Stimulated activated CD4-positive, alpha-beta T cell treated with anti-CD3 and anti-CD28 coated beads, TNF-alpha, amount 100 ng/mL, for 4 hours (primary cell): Measurements from ENCODE around the gene MVB12A.

Experiments used
- DNase-seq, 3 experiments: peaks; one replicate each; pipeline ENCODE4 v3.0.0-alpha.2; 2020; ENCODE audit warnings: low read depth in 3 of 3

The MVB12A gene

DNA sequence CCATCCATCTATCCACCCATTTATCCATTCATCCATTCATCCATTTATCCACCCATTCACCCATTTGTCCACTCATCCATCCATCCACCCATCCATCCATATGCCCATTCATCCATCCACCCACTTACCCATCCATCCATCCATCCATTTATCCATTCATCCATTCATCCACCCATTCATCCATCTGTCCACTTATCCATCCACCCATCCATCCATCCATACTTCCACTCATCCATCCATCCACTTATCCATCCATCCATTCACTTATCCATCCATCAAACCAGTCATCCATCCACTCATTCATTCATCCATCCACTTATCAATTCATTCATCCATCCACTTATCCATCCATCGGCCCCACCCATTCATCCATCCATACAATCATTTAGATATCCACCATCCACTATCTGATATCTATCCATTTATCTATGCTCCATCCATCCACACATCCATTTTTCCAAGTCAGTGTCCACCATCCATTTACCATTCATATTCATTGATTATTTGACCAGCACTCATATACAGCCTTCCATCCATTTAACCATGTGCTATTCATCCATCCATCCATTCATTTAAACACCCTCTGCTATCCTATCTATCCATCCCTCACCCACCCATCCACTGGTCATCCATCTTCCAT is 25.8 kb downstream of the MVB12A start:
- no peak for DNase-seq

GRCh38 chr19:17447704-17448130 is 27.9 kb downstream of the MVB12A start:
- DNase-seq = no peak

DNA sequence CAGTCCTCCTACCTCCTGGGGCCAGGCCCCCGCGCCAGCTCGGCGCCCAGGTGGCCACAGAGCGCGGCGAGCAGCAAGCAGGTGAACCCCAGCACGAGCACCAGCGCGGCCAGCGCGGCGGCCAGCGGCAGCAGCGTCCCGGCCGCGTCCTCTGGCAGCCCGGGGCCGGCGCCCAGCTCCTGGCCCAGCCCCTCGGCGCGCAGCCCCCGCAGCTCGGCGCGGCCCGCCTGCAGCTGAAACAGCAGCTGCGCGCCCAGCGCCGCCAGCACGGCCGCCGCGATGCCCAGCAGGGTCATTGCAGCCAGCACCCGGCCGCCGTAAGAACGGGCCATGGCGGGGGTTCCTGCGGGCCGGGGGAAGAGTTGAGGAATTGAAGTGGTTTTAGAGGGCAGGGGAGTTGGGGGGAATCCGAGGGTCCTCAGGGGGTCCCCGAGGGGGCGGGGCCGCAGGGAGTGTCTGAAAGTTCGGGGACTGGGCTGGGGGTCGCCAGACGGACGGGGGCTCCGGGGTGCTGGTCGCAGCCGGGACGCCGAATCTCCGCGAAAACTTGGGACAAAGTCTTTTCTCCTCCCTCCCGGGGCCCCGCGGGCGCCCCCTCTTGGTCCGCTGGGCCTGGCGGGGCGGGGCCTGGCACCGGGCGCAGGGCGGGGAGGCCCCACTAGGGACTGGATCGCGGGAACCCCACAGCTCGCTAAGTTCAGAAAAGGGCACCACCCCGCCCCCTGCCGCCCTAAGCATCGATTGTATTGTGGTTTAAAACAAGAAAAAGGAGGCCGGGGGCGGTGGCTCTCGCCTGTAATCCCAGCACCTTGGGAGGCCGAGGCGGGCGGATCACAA is 28.5 kb downstream of the MVB12A start, which contains the start of gene TMEM221:
Gene TMEM221 (minus strand): TSS at position 538 of the 837 bp plus-strand sequence. CDS start 206 bp downstream, at position 332.
- peak in 2 of 3 experiments; percentile 32 for DNase-seq

DNA sequence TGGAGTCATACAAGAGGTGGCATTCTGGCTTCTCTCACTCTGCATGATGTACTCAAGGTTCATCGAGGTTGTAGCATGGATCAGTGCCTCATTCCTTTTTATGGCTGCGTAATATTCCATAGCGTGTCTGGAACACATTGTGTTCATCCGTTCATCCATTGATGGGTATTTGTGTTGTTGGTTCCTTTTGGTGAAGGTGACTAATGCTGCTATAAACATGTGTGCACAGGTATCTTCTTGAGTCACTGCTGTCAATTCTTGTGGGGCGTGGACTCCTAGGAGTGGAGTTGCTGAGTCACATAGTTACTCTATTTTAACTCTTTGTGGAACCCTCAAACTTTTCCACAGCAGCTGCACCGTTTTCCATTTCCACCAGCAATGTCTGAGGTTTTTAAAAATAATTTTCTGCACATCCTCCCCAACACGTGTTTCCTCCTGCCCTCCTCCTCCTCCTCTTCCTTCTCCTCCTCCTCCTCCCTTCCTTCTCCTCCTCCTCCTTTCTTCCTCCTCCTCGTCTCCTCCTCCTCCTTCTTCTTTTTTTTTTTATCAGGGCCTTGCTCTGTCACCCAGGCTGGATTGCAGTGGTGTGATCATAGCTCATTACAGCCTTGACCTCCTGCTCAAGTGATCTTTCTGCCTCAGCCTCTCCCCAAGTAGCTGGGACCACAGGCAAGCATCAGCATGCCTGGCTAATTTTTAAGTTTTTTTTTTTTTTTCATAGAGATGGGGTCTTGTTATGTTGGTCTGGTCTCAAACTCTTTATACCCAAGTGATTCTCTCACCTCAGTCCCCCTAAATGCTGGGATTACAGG is 30.6 kb downstream of the MVB12A start:
- DNase-seq = peak in 2 of 3 experiments; percentile 25 to 26

GRCh38 chr19:17451820-17452219 is 32.0 kb downstream of the MVB12A start:
- DNase-seq = no peak

DNA sequence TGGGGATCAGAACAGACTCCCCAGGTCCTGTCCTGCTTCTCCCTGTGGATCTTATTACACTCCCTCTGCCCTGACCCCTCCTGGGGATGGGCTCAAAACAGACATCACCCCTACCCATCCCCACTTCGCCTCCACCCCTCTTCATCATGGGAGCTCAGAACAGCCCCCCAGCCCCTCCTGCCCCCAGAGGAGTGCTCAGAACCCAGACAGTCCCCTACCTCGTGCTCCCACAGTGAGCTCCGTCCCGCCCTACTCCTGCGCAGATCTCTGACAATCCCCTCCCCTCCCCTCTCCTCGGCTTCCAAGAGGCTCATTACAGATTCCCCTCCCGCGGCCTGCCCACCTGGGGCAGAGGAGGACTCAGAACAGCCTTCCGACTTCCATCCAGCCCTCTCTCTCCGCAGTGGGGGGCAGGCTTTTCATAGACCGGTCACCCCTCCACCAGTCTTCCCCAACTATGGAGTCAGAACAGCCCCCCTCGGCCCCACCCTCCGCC is 34.8 kb downstream of the MVB12A start:
- no peak for DNase-seq

GRCh38 chr19:17455308-17456123 is 35.7 kb downstream of the MVB12A start:
- no peak for DNase-seq

DNA sequence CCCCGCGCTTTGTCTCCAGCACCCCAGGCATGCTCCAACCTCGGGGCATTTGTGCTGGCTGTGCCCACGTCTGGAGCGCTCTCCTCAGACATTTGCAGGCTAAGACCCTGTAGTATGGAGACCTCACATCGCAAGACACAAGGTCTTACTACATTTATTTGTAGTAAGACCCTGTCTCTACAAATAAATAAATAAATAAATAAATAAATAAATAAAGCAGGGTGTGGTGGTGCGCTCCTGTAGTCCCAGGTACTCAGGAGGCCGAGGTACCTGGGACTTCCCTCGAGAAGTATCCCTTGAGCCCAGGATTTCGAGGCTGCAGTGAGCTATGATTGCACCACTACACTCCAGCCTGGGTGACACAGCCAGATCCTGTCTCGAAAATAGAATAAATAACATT is 36.3 kb downstream of the MVB12A start:
- no peak for DNase-seq

GRCh38 chr19:17457616-17458015 is 37.8 kb downstream of the MVB12A start:
- DNase-seq = no peak

DNA sequence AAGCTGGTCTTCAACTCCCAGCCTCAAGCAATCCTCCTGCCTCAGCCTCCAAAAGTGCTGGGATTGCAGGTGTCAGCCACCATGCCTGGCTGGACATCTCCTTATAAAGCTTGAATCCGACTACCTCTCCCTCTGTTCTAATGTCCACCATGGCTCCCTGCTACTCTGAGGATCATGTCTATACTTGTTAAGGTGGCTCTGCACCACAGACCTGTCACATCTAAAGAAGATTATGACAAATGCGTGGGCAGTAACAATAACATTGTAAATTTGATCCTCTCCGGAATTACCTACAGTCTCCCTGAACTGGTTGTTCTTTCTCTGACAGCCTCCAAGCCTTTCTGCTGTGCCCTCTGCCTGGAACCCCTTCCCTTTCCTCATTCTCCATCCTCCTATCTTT is 39.1 kb downstream of the MVB12A start:
- DNase-seq = no peak

DNA sequence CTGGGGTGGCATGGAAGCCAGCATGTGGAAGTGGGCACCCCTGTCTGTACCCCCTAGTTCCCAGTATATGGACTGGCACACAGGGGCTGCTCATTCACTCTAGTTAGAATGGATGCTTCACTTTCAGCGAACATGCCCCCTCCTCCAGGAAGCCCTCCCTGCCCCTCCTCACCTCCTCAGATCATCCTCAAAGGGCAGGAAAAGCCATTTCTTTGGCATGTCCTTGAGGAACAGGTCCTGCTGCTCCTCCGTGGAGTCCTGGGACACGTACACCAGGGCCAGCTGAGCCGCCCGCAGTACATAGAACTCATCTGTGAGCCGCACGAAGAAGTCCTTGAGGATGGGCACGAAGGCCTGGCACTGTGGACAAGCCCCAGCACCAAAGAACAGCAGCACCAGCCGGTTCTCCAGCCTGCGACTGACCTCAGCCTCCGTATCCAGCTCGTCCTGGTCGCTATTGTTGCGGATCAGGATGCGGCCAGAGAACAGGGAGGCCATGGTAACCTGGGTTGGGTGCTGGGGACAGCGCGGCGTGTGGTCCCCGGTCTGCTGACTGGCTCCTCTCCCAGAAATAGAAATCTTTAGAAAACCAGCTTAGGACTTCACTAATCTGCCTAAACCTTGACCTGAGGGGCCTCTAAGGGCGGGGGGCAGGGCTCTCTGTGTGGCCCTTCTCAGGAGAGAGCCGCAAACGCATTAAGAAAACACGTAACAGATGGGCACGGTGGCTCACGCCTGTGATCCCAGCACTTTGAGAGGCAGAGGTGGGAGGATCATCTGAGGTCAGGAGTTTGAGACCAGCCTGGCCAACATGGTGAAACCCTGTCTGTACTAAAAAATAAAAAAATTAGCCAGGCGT is 40.8 kb downstream of the MVB12A start, which contains the start of gene NXNL1:
Gene NXNL1 (minus strand): TSS at position 555 of the 859 bp plus-strand sequence. CDS start 57 bp downstream, at position 498.
- no peak for DNase-seq

- DNase-seq = no peak
These were observed 46.6 kb downstream of the MVB12A start for GRCh38 chr19:17466487-17466850.

- no peak for DNase-seq
These were observed 47.8 kb downstream of the MVB12A start for GRCh38 chr19:17467471-17468301.

DNA sequence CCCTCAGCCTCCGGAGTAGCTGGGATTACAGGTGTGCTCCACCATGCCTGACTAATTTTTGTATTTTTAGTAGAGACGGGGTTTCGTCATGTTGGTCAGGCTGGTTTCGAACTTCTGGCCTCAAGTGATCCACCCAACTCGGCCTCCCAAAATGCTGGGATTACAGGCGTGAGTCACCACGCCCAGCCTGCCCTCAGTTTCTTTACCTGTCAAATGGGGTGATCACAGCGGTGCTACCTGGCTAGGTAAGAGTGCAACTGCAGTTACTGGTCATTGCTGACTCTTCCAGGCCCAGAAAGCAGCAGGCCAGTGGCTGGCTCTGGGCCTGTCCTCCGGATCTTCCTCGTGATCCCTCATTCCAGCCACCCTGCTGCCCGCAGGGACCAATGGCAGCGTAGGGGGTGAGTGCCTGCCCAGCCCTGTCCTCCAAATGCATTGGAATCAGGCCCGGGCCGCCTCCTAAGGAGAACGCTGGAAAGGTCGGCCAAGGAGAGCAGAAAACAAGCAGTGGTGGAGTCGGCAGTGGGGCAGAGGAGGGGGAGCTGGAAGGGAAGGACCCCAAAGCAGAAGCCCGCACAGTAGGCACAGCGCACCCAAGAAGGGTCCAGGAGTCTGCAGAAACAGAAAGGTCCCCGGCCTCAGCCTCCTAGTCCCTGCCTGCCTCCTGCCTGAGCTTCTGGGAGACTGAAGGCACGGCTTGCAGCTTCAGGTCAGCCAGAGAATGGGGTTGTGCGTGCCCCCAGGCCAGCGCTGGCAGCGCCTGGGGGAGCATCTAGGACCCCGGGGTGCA is 48.6 kb downstream of the MVB12A start:
- DNase-seq = no peak

DNA sequence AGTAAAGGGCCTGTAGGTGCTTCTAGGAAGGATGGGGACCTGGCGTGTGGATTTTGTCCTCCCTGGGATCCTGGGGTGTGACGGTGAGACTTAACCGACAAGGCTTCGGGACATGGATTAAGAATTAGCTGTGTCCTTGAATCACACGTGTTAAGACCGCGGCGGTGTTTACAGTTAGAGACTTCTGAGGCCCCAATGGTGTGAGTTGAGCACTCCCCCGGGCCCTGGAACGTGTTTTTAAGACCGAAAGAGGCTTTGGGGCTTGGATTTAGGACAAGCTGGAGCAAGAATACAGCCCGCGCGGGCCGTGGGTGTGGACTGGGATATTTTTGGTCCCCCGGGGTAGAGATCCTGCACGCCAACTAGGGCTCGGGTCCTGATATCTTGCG is 49.2 kb downstream of the MVB12A start:
- DNase-seq = no peak

- DNase-seq = peak; percentile 81 to 92 (median 88)
These were observed 49.7 kb downstream of the MVB12A start for GRCh38 chr19:17469481-17470067.

- DNase-seq = peak; percentile 75 to 84 (median 77)
These were observed 50.4 kb downstream of the MVB12A start, which contains the start of gene SLC27A1 for GRCh38 chr19:17470068-17470841. SLC27A1 (plus strand) TSS chr19:17470524; CDS start chr19:17470541, 17 bp downstream.
